ENCODE results near the gene CADM2. TPM values are rescaled to one million over a fixed set of nuclear protein-coding genes. Genes with fewer than 3 reads are reported as not detected.

CADM2 gene
- total RNA-seq, 1 experiment from 2014 or later, result 3.7 TPM

GRCh38 chr3:84974347-84974746 lies 15.6 kb downstream of the CADM2 start:
- no peak overlapping the region for H3K4me3 ChIP-seq (ENCODE audit: low read depth, low read length, poor library complexity, severe bottlenecking)
- no TSS peak for BruUV-seq (replicated peaks)
- intact Hi-C loops (cut with micrococcal nuclease; ENCODE audit: unreplicated experiment), result loop anchor here (10.0 kb wide), 1 partner anchor 390 kb away; no protein-coding TSS in a partner anchor
- H3K9me3 ChIP-seq (ENCODE audit: low read depth, low read length, poor library complexity, severe bottlenecking), result no peaks in the 10 kb centered on the region
- ChIA-PET CTCF (no interaction called here), POLR2A (ENCODE audit: low non-redundant PET) (no interaction called here)
- H3K27ac ChIP-seq (ENCODE audit: low read depth, low read length, poor library complexity, severe bottlenecking), result no peak overlapping the region
- H3K36me3 ChIP-seq (ENCODE audit: insufficient read depth, low read length, poor library complexity, severe bottlenecking), result no peaks in the 10 kb centered on the region
- TF ChIP-seq CTCF (conservative IDR thresholded peaks at IDR 0.05; ENCODE audit: low read depth, low read length) (peak; percentile 34; the same call in 1 of the 2 replicates), EZH2 (IDR thresholded peaks at IDR 0.05; ENCODE audit: borderline replicate concordance, low read depth, low read length, poor library complexity, severe bottlenecking) (no peak)
- H3K4me1 ChIP-seq (ENCODE audit: insufficient read depth, low read length, poor library complexity, severe bottlenecking), result no peaks in the 10 kb centered on the region
- no peaks in the 10 kb centered on the region for H3K27me3 ChIP-seq (replicated peaks; ENCODE audit: insufficient read depth, low read depth, low read length, poor library complexity)
- DNase-seq (ENCODE audit: low spot score), result no peak

GRCh38 chr3:84977021-84977420 lies 18.2 kb downstream of the CADM2 start:
- no peaks in the 10 kb centered on the region for H3K27me3 ChIP-seq (replicated peaks; ENCODE audit: insufficient read depth, low read depth, low read length, poor library complexity)
- H3K4me3 ChIP-seq (ENCODE audit: low read depth, low read length, poor library complexity, severe bottlenecking), result no peak overlapping the region
- DNase-seq (ENCODE audit: low spot score), result no peak
- intact Hi-C loops (cut with micrococcal nuclease; ENCODE audit: unreplicated experiment), result loop anchor here (10.0 kb wide), 1 partner anchor 388 kb away; no protein-coding TSS in a partner anchor
- no peaks in the 10 kb centered on the region for H3K9me3 ChIP-seq (ENCODE audit: low read depth, low read length, poor library complexity, severe bottlenecking)
- CTCF ChIA-PET, result no interaction called here
- TF ChIP-seq CTCF (conservative IDR thresholded peaks at IDR 0.05; ENCODE audit: low read depth, low read length) (no peak), EZH2 (IDR thresholded peaks at IDR 0.05; ENCODE audit: borderline replicate concordance, low read depth, low read length, poor library complexity, severe bottlenecking) (no peak)
- no TSS peak for BruUV-seq (replicated peaks)
- POLR2A ChIA-PET (ENCODE audit: low non-redundant PET), result no interaction called here
- no peaks in the 10 kb centered on the region for H3K36me3 ChIP-seq (ENCODE audit: insufficient read depth, low read length, poor library complexity, severe bottlenecking)
- H3K27ac ChIP-seq (ENCODE audit: low read depth, low read length, poor library complexity, severe bottlenecking), result no peak overlapping the region
- H3K4me1 ChIP-seq (ENCODE audit: insufficient read depth, low read length, poor library complexity, severe bottlenecking), result no peaks in the 10 kb centered on the region

- no peak overlapping the region for H3K4me3 ChIP-seq (ENCODE audit: low read depth, low read length, poor library complexity, severe bottlenecking)
- intact Hi-C loops (cut with micrococcal nuclease; ENCODE audit: unreplicated experiment), result loop anchor here (10.0 kb wide), 1 partner anchor 386 kb away; no protein-coding TSS in a partner anchor
- no peak for DNase-seq (ENCODE audit: low spot score)
- no peaks in the 10 kb centered on the region for H3K9me3 ChIP-seq (ENCODE audit: low read depth, low read length, poor library complexity, severe bottlenecking)
- no peak overlapping the region for H3K27ac ChIP-seq (ENCODE audit: low read depth, low read length, poor library complexity, severe bottlenecking)
- POLR2A ChIA-PET (ENCODE audit: low non-redundant PET), result no interaction called here
- CTCF ChIA-PET, result no interaction called here
- H3K27me3 ChIP-seq (replicated peaks; ENCODE audit: insufficient read depth, low read depth, low read length, poor library complexity), result no peaks in the 10 kb centered on the region
- no peak for TF ChIP-seq EZH2 (IDR thresholded peaks at IDR 0.05; ENCODE audit: borderline replicate concordance, low read depth, low read length, poor library complexity, severe bottlenecking)
- no peak for TF ChIP-seq CTCF (conservative IDR thresholded peaks at IDR 0.05; ENCODE audit: low read depth, low read length)
- no peaks in the 10 kb centered on the region for H3K36me3 ChIP-seq (ENCODE audit: insufficient read depth, low read length, poor library complexity, severe bottlenecking)
- H3K4me1 ChIP-seq (ENCODE audit: insufficient read depth, low read length, poor library complexity, severe bottlenecking), result no peaks in the 10 kb centered on the region
- BruUV-seq (replicated peaks), result no TSS peak
Observed at GRCh38 chr3:84978843-84979242, 20.1 kb downstream of the CADM2 start.

Data from A673 (cell line).